AG09309 (cell line): ENCODE measurements around the gene ZNF385A.
"Not testable (repeated sequence)": the region's sequence is repeated elsewhere in the genome, so short reads cannot be mapped to it uniquely, and the experiment has no call there.

ENCODE experiments used
- DNase-seq: peaks from one replicate; pipeline ENCODE4 v3.0.0-alpha.2; 2010; ENCODE audit warnings: low read depth
- H3K4me3 ChIP-seq: 2 replicates; pipeline ENCODE4 v1.5.1; 2011; ENCODE audit warnings: mild to moderate bottlenecking, low read depth, low read length, moderate library complexity; ENCODE audit not compliant: control insufficient read depth
- TF ChIP-seq, protein P1 (sequence below): IDR thresholded peaks from 2 replicates; pipeline ENCODE4 v1.5.1; 2011; ENCODE audit warnings: mild to moderate bottlenecking, low read depth, low read length, inconsistent platforms; ENCODE audit not compliant: insufficient read depth, control insufficient read depth; ENCODE audit errors: missing control alignments

The ZNF385A gene

DNA sequence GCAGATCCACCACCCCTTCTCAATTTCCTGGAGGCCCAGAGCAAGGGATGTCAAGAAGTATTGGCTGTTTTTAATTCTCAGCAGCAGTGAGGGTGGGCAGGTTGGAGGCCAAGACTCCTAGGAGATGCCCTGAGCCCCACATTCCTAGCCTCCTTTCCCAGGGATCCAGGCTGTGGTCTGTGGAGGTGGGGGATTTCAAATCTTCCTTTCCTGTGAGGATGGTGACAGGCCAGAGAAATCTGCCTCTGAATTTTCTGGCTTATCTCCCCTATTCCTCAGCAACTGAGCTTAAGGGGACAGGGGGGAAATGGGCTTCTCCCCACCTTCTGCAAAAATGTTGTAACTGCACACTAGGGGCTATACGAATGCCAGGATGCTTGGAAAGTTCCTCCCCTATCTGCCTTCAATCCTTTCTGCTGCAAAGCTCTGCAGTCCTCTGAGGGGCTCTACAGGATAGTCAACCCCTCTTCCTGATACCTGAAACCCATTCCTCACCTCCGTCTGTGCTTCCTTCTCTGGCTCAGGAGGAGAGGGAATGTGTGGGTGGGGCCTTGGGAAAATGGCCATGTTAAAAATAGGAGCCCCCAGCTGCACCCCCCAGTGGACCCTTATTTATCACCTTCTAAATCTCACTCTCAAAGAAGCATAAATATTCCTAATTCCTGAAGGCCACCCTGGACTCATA, 26.9 kb downstream of the ZNF385A start:
- no peak for DNase-seq
- no peak overlapping the region for H3K4me3 ChIP-seq
- TF ChIP-seq, protein P1, sequence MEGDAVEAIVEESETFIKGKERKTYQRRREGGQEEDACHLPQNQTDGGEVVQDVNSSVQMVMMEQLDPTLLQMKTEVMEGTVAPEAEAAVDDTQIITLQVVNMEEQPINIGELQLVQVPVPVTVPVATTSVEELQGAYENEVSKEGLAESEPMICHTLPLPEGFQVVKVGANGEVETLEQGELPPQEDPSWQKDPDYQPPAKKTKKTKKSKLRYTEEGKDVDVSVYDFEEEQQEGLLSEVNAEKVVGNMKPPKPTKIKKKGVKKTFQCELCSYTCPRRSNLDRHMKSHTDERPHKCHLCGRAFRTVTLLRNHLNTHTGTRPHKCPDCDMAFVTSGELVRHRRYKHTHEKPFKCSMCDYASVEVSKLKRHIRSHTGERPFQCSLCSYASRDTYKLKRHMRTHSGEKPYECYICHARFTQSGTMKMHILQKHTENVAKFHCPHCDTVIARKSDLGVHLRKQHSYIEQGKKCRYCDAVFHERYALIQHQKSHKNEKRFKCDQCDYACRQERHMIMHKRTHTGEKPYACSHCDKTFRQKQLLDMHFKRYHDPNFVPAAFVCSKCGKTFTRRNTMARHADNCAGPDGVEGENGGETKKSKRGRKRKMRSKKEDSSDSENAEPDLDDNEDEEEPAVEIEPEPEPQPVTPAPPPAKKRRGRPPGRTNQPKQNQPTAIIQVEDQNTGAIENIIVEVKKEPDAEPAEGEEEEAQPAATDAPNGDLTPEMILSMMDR = no peak

DNA sequence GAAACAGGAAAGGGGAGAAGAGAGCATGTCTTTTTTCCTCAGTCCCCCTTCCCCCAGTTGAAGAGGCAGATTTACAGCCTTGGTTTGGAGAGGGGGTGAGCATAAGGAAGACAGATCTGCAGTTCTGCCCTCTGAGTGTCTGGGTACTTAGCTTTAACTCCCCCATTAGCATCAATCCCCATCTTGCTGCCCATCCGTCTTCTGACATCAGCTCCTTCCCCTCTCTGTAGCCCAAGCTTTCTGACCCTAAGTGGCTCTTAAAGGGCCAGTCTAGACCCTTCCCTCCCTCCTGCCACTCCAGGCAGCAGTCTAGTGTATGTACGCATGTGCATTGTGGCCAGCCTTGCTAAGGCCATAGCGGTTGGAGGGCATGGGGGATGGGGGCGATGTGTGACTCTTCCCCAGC, 27.6 kb downstream of the ZNF385A start:
- TF ChIP-seq, protein P1 = no peak
- H3K4me3 ChIP-seq = no peak overlapping the region
- DNase-seq = no peak

DNA sequence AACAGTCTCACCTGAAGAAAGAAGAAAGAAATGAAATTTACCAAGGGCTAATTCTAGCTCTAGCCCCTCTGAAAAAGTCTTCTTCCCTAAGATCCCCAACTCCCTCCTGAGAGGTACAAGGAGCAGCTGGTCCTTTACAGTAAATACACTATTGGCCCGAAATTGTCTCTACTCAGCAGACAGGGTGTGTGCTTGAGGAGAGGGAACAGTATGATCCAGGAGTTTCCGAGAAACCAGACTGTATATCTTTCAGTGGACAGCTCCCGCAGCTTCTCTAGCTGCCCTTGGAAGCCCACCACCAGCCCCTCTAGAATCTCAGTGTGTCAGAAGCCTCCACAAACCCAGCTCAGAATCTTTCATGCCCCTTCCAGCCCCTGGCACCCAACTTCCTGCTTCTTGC, 28.3 kb downstream of the ZNF385A start:
- TF ChIP-seq, protein P1 = no peak
- no peak overlapping the region for H3K4me3 ChIP-seq
- no peak for DNase-seq

DNA sequence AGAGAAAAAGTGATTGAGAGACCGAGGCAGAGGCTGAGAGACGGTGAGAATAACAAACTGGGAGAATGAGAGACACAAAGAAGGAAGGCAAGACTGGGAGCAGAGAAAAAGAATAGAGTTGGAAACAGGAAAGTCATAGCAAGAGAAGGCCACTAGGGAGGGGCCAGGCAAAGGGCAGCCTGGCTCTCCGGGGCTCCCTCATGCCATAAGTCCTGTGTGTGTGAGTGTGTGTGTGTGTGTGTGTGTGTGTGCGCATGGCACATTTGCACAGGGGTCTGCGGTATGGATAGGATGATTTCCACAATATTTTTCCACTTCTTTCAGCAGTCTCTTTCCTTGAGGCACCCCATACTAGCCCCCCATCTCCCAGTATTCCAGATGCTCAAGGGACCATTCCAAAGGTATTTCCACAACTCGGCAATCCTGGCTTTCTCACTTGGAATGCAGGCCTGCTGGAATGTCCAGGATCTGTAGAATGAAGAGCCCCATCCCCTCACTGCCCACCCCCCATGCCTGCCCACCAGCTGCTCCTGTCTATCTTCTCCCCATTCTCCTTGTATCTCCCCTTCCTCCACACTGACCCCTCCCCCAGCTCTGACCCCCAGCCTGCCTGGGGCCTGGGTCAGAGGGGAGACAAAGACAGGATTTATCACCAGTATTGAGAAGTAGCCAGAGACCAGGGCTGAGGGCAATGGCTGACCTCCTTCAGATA, 29.3 kb downstream of the ZNF385A start:
- TF ChIP-seq, protein P1 = no peak
- no peak overlapping the region for H3K4me3 ChIP-seq
- DNase-seq = no peak

DNA sequence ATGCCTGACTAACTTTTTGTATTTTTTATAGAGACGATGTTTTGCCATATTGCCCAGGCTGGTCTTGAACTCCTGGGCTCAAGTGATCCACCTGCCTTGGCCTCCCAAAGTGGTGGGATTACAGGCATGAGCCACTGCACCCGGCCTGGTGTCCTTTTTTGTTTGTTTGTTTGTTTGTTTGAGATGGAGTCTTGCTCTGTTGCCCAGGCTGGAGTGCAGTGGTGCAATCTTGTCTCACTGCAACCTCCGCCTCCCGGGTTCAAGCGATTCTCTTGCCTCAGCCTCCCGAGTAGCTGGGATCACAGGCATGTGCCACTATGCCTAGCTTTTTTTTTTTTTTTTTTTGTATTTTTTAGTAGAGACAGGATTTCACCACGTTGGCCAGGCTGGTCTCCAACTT, 30.3 kb downstream of the ZNF385A start:
- H3K4me3 ChIP-seq, DNase-seq: not testable (repeated sequence)

DNA sequence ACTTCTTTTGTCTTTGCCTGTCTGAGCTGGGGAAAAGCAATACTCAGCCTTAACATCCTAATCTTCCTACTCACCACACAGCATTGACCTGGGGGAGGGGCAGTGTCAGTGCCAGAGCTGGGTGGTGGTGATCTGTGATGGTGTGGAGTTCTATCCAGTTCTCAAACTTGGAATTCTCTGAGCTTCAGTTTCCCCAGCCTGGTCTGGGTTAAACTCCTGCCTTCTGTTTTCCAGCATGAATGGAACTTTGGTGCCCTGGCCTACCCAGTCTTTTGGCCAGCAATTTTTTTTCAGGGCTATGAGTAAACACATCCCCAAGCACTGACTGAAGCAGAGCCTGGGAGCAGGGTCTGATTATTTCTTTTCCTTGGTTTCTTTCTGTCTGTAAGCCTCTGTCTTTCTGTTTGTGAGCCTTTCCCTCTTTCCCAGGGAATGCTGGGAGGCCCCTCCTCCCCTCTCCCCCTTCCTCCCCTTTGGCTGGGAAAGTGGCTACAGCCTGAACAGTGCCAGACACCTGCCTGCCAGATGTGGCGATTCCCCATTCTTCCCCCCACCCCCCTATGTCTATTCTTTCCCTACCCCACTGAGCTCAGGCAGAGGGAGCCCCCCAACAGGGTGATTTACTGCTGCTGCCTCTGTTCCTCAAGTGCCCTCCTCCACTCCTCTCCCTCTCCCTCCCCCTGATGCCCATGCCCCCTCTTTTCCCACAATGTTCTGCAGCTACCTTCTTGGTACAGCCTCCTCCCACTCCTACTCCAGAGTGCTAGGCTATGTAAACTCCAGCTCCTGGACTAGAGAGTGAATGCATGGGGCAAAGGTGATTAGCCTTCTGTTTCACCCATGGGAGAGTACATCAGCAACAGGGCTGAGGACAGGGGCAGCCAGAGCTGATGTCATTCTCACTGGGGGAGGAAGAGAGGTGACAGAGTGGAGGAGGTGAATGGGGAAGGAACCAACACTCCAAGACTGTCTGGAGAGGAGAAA, 31.4 kb downstream of the ZNF385A start:
- TF ChIP-seq, protein P1 = no peak
- no peak overlapping the region for H3K4me3 ChIP-seq
- no peak for DNase-seq
